ENCODE measurements around the gene SMIM9. TPM values are rescaled to one million over a fixed set of nuclear protein-coding genes. Genes with fewer than 3 reads are reported as not detected.
"Not testable (repeated sequence)": the region's sequence is repeated elsewhere in the genome, so short reads cannot be mapped to it uniquely, and the experiment has no call there.

Gene SMIM9
- total RNA-seq, 1 donor from 2014 or later: not detected

DNA sequence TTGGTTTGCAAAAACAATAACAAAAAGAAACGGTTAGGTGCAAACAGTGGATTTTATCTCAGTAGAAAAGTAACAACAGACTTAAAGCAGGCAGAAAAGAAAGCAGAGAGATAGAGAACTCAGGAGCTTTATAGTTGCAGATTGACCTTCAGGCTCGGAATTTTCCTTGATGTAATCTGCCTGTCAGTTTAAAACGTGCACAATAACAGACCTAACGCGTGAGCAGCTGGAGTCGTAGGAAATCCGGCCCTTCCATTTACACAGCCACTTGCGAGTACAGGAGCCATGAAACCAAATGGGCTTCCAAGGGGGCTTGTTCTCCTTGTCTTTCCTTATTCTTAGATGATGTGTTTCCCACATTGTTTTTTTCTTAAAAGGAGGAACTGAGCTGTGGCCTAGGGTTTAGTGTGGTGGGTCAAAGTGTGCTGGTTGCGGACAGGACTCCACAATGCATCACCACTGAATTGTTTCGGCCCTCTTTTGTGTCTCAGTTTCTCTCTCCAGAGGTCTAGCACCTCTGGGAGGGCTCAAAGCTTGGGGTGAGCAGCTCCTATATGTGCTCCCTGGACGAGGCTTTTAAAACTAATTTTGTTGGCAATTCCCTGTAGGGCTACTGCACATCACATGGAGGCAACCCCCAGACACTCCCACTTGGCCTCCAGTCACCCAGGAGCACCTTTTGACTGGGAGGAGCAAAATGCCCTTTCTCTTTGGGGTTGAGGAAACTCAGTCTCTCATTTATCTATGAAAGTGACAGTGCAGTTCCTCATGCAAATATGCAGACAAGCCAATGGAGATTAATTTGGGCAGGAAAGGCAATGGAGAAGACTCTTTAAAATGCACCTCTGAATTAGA lies 15.3 kb downstream of the SMIM9 start:
- H3K4me3 ChIP-seq: no peak overlapping the region
- no peak for DNase-seq (ENCODE audit: low spot score in 2 of 2)
- intact Hi-C loops (cut with DNase I): no loop called here

DNA sequence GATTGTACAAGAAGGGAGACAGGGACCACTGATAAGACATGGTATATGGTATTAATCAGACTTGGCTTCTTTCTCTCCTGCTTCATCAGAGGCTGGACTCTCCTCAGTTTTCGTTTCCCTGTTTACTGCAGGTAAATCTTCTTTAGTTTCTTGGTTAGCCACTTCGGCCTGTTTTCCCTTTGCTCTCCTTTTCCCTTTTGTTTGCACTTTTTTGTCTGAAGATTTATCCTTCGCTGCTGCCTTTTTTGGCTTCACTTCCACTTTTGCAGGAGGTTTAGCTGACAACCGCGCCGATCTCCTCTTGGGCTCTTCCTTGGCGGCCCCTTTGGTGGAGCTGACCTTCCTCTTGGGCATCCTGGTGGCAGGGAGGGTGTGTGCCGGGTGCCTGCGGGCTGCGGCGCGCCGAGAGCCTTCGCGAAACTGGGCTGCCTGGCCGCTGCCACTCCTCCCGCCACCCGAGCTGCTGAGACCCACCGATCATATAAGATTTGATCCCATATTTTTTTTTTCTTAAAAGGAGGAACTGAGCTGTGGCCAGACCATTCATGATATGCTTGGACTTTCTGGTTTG lies 17.3 kb downstream of the SMIM9 start:
- intact Hi-C loops (cut with DNase I); H3K36me3 ChIP-seq; H3K27ac ChIP-seq; H3K9me3 ChIP-seq; H3K4me3 ChIP-seq; DNase-seq (ENCODE audit: low spot score in 2 of 2); H3K4me1 ChIP-seq; H3K27me3 ChIP-seq: not testable (repeated sequence)

More for the DNA sequence above, 15.3 kb downstream of the SMIM9 start:
- H3K4me1 ChIP-seq: no peaks in the 10 kb centered on the region
- TF ChIP-seq, protein P1, sequence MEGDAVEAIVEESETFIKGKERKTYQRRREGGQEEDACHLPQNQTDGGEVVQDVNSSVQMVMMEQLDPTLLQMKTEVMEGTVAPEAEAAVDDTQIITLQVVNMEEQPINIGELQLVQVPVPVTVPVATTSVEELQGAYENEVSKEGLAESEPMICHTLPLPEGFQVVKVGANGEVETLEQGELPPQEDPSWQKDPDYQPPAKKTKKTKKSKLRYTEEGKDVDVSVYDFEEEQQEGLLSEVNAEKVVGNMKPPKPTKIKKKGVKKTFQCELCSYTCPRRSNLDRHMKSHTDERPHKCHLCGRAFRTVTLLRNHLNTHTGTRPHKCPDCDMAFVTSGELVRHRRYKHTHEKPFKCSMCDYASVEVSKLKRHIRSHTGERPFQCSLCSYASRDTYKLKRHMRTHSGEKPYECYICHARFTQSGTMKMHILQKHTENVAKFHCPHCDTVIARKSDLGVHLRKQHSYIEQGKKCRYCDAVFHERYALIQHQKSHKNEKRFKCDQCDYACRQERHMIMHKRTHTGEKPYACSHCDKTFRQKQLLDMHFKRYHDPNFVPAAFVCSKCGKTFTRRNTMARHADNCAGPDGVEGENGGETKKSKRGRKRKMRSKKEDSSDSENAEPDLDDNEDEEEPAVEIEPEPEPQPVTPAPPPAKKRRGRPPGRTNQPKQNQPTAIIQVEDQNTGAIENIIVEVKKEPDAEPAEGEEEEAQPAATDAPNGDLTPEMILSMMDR (IDR thresholded peaks at IDR 0.05): no peak
- no peaks in the 10 kb centered on the region for H3K36me3 ChIP-seq
- H3K9me3 ChIP-seq: no peaks in the 10 kb centered on the region
- H3K27me3 ChIP-seq: no peaks in the 10 kb centered on the region
- no peak overlapping the region for H3K27ac ChIP-seq

DNA sequence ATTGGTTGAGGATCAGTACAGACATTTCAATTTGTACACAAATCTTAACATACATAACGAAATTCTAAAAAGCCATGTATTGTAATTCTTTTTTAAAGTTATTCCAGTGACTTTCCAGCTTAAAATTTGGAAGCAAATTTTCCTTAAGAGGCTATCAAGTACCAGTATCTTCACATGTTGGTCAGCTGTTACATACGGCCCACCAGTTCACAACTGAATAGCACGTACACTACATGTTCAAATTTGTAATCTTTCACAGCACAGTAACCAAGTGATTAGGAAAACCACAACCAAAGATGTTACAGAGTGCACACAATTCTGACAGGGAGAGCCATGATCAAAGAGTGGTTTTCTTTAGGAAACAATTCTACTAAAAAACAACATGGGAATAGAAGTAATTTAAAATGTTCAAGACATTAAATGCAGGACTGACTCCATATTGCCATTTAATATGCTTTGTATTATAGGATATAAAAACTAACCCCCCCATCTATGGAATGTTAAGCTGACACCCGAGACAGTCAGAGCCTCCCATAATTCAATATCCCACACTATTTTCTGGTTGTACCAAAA lies 18.1 kb downstream of the SMIM9 start:
- H3K4me3 ChIP-seq; DNase-seq (ENCODE audit: low spot score in 2 of 2): not testable (repeated sequence)

DNA sequence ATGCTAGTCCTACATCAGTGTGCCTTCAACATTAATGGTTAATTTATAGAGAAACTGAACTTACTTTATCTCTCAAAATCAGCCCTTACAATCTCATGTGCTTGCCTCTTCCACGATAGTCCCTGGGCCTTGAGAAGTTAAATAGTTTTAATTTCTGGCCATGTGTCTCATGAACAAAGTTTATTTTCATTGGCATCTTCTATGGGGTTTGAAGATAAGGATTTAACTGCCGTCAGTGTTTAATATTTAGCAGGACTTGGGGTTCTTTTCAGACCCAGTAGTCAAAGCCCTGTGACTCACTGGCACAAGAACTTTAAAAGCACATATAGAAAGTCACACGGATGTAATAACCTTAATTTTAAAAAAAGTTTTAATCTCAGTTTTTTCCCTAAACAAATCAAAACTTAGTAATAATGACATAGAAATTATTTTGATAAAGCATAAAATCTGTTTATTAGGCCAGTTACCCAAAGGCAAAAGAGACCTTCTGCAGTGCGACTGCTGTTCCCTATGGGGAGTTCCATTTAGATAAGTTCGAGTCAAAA lies 19.1 kb downstream of the SMIM9 start:
- Histone ChIP-seq H3K36me3 (no peaks in the 10 kb centered on the region), H3K4me1 (no peaks in the 10 kb centered on the region), H3K9me3 (no peaks in the 10 kb centered on the region), H3K27ac (no peak overlapping the region), H3K4me3 (no peak overlapping the region), H3K27me3 (no peaks in the 10 kb centered on the region)
- no peak for DNase-seq (ENCODE audit: low spot score in 2 of 2)
- TF ChIP-seq, protein P1 (IDR thresholded peaks at IDR 0.05): no peak
- intact Hi-C loops (cut with DNase I): no loop called here

More for the DNA sequence above, 18.1 kb downstream of the SMIM9 start:
- H3K27ac ChIP-seq; H3K27me3 ChIP-seq; H3K9me3 ChIP-seq; H3K4me1 ChIP-seq; intact Hi-C loops (cut with DNase I); H3K36me3 ChIP-seq: not testable (repeated sequence)

DNA sequence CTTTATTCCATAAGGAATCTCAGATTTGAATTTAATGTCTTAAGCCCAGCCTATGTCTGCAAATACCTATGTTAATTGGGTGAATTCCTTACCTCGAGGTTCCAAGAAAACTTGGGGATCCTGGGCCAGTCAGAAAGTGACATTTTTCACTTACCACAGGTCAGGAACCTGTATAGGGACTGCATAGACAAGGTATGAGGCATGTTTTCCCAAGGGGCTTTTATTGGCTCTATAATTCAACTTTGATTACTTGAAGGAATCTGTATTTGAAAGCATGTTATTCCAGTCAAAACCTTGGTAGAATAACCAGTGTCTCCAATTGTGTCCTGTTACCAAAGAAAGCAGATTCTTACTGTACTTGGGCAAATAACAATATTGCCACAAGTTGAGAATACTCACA lies 20.7 kb downstream of the SMIM9 start:
- intact Hi-C loops (cut with DNase I): no loop called here
- no peak overlapping the region for H3K27ac ChIP-seq
- TF ChIP-seq, protein P1 (IDR thresholded peaks at IDR 0.05): no peak

DNA sequence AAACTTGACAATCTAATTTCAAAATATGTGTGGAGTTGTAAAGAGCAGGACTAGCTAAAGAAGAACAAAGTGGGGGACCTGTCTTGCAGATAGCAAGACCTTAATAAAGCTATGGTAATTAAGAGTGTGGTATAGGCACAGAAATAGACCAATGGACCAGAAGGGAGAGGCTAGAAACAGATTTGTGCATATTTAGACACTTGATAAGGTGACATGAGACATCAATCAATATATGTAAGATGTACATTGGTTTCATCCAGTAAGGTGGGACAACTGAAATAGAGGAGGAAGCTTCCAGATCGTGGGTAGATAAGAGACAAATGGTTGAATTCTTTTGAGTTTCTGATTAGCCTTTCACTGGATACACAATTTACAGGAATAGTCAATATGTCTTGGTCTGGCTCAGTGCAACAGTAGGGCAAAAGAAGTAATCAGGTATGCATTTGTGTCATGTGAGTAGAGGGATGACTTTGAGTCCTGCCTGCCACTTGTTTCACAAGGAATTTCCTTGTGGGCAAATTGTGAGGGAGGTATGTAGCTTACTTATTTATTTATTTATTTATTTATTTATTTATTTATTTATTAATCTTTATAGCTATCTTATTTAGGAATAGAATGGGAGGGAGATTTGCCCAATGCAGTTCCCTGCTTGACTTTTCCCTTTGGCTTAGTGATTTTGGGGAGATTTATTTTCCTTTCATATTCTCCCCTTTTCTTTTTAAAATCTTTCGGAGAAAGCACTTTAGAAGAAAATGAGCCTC lies 21.9 kb downstream of the SMIM9 start:
- H3K4me3 ChIP-seq: no peak overlapping the region
- TF ChIP-seq, protein P1 (IDR thresholded peaks at IDR 0.05): no peak
- H3K36me3 ChIP-seq: no peaks in the 10 kb centered on the region
- H3K4me1 ChIP-seq: no peaks in the 10 kb centered on the region
- H3K9me3 ChIP-seq: no peaks in the 10 kb centered on the region
- no peak for DNase-seq (ENCODE audit: low spot score in 2 of 2)
- H3K27me3 ChIP-seq: no peaks in the 10 kb centered on the region
- no peak overlapping the region for H3K27ac ChIP-seq
- intact Hi-C loops (cut with DNase I): no loop called here

More for the DNA sequence above, 20.7 kb downstream of the SMIM9 start:
- no peaks in the 10 kb centered on the region for H3K27me3 ChIP-seq
- H3K4me1 ChIP-seq: no peaks in the 10 kb centered on the region
- H3K4me3 ChIP-seq: no peak overlapping the region
- H3K36me3 ChIP-seq: no peaks in the 10 kb centered on the region
- no peaks in the 10 kb centered on the region for H3K9me3 ChIP-seq
- no peak for DNase-seq (ENCODE audit: low spot score in 2 of 2)
